GM18519 (cell line): ENCODE measurements around the gene CCDC127.

ENCODE experiments used
- ATAC-seq: cut with Tn5 transposase; IDR thresholded peaks from one replicate; pipeline ENCODE4 v1.9.1; 2021; ENCODE audit warnings: mild to moderate bottlenecking, moderate library complexity; ENCODE audit not compliant: unreplicated experiment, low FRiP score

CCDC127 gene

DNA sequence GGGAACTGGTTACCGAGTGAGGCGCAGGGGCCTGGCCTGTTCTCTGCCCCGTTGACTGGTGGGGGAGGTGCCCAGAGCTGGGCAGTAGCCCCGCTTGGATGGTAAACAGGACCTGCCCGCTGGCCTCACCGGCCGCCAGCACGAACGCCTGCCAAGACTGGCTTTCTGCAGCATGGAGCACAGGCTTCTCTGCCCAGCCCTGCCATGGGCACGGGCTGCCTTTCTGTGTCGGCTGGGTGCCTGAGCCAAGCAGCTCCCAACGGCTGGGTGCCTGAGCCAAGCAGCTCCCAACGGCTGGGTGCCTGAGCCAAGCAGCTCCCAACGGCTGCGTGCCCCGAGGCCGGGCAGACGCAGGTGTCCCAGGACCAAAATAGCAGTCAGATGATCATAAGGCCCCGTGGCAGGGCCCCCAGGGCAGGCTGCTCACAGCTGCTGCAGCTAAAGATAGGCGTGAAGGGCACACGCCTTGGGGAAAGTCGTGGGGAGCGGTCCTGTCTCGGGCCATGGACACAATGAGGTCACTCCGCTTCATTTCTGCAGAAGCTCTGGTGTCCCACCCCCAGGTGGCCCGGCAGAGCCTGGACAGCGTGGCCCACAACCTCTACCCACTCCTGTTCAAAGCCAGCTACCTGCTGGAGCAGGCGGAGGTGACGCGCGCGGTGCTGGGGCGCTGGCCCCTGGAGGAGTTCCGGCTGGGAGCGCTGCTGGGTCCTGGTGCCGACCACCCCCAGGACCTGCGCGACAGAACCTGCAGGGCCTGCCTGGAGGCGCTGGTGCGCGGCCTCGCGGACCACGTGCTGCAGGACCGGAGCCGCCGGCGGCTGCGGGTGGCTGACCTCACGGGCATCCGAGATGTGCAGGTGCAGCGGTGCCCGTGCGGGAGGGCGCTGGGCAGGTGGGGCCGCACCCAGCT, 26.7 kb downstream of the CCDC127 start, which contains the start of gene LRRC14B:
LRRC14B (plus strand) TSS at position 460 of the 913 bp plus-strand sequence; CDS start at position 504, 44 bp downstream.
- no peak for ATAC-seq

DNA sequence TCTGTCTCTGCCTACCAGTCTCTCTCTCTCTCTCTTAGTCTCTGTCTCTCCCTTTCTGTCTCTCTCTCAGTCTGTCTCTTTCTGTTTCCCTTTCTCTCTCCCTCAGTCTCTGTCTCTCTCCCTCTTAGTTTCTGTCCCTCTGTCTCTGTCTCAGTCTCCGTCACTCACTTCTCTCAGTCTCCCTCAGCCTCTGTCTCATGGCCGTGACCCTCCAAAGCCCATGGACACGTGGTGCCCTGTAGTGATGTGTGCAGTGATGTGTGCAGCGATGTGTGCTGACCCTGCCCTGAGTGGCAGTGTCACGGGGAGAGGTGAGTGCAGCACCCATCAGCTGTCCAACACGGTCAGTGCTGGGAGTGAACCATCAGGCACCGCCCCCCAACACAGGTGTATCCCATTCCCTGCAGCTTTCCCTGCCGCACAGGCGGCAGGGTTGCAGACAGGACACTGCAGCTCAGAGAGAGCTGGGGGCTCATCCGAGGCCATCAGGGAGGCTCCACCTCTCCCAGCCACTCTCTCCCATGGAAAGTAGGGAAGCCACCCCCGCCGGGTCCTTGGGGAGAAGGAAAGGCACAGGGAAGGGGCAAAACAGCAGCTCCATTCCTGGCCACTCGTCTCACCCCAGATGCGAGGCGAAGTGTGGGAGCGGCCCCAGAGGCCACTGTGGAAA, 27.5 kb downstream of the CCDC127 start:
- ATAC-seq: no peak

- ATAC-seq: no peak
Observed at GRCh38 chr5:189976-190365, 28.0 kb downstream of the CCDC127 start.

DNA sequence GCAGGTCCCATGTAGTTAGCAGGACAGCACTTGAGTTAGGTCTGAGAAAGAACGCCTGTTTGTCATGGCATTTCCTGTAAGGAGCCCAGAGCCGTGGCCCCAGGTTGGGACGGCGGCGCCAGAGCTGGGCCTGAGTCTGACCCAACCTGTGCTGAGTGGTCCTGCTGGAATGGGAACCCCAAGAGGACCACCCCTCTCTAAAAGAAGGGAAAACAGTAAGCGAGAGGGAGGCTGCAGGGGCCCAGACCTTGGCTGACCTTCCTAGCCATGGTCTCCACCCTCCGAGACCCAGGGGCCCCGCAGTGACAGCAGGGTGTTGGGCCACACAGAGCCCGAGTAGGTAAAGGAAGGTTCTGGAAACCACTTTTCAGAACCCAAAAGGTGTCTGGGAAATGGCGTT, 28.5 kb downstream of the CCDC127 start:
- ATAC-seq: no peak

DNA sequence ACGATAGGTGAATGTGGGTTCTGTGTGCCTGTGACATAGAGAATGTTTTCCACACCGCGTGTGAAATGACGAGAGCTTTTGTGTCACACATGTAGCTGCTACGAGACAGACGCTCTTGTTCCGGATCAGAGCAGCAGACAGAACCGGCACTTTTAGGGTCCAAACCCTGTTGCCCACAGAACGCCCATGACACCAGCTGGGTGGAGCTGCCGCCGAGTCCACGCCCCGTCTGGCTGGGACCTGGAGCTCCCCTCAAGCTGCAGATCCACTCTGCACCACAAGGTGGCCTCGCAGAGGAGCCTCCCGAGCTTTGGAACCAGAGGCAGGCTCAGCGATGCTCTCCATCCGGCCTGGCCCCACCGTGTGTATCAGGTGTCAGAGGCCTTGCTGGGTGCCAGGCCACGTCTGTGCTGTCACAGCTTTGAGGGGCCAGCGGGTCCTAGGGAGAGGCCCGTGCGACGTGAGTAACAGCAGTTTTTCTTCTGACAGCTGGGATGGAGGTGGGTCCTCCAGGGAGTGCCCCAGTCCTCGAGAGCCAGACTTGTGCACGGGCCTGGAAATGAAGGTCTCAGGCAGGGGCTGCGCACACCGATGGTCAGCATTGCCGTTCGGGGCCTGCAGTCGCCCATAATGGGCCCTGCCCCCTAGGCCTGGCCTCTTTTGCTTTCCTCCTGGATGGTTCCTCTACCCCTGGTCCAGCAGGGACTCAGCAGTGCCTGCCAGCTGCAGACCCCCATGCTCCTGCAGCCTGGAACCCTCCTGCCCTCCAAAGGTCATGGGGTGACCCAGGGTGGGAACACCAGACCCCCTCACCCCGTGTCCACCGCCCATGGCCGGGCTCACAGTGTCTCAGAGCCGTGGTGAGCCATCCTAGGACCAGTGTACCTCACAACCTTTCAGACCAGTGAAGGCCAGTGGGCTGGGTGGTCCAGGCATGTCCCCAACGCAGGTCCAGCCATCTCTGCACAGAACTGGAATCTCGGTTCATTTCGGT, 29.2 kb downstream of the CCDC127 start:
- ATAC-seq: peak; percentile 73

- ATAC-seq: no peak
Observed at GRCh38 chr5:187617-188451, 30.1 kb downstream of the CCDC127 start.

GRCh38 chr5:187042-187431, 30.9 kb downstream of the CCDC127 start:
- no peak for ATAC-seq

DNA sequence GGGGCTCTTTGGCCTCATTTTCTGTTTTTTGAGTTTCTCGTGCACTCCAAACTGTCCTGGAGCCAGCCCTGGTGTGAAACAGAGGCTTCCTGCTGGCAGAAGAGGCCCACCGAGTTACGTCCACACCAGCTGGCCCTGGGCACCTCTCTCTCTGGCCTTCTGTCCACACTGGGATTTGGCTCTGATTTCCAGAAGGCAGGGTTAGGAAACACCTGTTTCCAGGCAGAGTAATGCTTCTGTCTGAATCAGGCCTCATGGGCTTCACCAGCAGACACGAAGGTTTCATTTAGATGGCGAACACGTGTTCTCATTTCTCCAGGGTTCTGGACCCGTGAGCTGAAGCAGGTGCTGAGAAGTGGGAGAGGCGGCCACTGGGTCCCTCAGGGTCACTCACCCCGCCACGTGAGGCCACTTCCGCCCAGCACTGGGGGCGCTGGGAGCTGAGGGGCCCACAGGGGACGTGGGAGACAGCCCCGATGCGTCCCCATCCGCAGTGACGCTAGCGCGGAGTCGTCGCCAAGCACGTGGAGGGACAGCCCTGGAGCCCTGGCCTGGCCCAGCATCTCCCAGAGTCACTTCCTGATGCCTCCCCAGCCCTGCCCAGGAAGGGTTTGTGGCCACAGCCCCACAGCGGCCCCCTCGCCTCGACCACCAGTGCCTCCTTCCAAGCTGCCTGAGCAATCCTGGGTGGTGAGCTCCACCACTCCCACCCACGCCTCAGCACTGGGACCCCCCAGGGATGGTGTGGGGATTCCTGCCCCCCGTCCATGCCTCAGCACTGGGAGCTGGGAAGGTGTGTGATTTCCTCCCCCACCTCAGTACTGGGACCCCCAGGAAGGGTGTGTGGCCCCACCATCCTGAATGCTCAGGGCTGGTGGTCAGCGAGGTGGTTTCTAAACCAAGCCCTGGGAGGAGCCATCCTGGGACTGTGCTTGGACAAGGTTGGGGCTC, 31.6 kb downstream of the CCDC127 start:
- no peak for ATAC-seq

DNA sequence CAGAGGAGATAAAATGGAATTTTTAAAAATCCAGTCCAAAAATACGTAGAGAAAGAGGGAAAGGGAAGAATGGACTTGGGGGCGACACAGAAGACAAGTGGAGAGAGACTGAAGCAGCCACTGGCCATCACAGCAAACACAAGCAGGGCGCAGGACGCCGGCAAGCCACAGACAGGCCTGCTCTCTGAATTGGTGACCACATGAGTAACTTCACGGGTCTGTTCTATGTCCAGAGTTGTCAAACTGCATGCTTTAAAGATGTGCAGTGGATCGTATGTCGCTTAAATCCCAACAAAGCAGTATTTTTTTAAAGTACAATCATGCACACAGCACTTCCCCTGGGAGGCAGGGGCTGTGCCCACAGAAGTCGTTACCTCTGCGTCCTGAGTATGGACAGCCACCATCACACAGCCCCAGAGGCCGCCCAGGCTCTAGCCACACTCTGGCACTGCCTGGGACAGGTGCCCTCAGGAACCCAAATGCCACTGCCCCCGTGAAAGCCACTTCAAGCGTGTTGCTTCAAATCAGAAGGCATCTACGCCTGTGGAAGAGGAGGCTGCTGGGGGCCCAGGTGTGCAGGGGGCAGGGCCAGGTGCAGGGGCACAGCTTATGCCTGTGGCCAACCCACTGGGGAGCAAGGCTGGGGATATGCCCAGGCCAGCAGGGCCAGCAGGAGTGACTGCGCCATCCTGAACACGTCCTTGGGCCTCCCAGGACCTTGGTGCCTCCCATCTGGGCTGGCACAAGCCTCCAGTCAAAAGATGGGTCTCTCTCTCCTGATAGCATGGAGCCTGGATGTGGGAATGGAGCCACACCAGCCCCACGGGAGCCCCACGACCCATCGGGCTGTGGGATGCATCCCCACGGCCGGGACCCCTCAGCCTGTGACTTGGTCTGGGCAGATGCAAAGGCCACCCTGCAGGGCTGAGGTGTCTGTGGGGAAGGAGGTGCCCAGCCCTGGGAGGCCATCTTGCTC, 32.6 kb downstream of the CCDC127 start:
- ATAC-seq: no peak

- no peak for ATAC-seq
Observed at GRCh38 chr5:184471-184870, 33.5 kb downstream of the CCDC127 start.

GRCh38 chr5:182126-182525, 35.8 kb downstream of the CCDC127 start:
- no peak for ATAC-seq

- ATAC-seq: no peak
Observed at GRCh38 chr5:181566-181965, 36.4 kb downstream of the CCDC127 start.

DNA sequence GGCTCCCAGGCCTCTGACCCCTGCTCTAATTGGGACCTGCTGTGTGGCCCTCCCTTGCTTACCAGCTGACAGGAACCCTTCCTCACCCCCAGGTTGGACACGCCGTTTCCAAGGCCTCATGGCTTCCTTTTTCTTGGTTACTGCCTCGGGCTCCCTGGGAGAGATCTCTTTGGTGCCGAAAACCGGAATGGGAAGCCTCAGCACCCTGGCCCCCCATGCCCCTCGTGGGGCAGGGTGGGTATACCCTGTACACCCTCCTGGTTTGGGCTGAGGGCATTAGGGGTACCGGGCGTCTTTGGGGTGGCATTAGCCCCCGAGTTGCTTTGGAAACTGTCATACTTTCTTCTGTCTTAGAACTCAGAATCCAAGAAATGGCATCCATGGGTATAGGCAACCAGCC, 36.8 kb downstream of the CCDC127 start:
- no peak for ATAC-seq

DNA sequence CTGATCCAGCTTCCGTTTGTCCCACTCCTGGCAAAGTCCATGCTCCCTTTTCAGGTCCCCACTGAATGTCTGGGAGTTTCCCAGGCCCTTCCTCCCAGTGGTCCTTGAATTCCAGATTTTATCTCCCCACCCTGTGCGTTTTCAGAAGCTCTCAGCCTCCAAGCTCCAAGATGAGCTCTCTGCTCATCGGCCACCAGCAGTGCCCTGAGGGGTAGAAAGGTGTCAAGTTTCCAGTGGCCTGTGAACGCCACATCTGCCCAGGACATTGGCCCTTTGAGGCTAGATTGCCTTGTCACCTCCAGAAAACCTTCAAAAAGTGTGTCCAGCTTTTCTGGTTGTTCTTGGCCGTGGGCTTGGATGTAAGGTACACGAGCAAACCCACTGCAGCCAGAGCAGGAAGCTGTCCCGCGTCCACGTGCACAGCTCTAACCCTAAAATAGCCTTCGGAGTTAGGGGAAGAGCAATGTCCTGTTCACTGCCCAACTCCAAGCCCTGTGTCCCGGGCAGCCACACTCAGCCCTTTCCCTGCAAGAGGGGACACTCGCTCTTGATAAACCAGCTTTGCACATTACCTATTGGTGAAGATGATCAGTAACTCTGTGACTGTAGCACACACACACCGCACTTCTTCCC, 37.6 kb downstream of the CCDC127 start:
- ATAC-seq: no peak

DNA sequence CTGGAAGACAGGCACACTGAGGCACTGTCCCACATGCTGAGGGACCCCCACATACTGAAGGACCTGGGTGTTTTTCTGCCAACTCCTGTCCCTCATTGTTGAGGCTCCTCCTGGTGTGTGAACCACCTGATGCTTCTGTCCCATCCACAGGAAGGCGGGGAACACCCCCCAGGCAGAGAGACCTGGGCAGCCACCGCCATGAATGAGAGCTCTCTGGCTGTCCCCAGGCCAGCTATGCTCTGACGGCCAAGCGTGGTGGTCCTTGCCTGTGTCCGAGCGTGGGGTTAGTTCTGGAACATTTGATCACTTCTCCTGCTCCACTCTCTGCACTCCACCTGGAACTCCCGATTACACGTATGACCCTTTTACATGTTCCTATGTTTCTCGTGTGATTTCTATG, 38.6 kb downstream of the CCDC127 start:
- ATAC-seq: no peak

DNA sequence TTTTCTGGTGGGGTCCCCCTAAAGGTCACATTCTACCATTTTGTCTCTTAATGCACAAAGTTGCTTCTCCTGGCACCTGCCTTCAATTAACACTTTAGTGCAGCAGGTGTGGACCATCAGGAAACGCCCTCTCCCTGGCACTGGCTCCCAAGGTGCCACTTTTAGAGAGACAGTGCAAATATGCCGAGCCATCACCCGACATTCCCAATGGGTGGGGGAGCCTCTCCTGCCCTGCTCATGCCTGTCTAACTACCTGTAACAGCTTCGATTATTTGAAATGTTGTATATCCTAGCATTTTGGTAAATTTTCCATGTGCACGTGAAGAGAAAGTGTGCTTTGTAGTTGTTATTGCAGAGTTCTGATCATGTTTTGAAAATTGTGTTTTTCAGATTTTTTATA, 39.8 kb downstream of the CCDC127 start:
- ATAC-seq: no peak

- no peak for ATAC-seq
Observed at GRCh38 chr5:176296-176823, 41.6 kb downstream of the CCDC127 start.
